ENCODE results near the gene TIMP1. TPM values are rescaled to one million over a fixed set of nuclear protein-coding genes. Genes with fewer than 3 reads are reported as not detected.

The TIMP1 gene
- total RNA-seq, 2 donors from 2014 or later: 56.1 to 302 TPM

DNA sequence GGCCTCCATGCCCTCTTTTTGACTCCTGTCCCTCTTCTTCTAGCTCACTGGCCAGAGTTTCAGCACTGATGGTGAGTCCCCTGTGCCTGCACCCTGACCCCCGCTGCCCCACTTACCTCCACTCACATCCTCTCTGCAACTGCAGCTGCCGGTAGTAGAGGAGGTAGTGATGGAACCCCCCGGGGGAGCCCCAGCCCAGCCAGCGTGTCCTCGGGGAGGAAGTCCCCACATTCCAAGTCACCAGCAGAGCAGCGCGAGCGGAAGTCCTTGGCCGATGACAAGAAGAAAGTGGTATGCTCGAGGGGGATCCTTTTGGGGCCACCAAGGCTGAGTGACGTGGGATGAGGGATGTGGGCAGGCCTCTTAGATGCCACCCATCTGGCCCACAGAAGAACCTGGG, 15.4 kb upstream of the TIMP1 start:
- H3K36me3 Mint-ChIP-seq (ENCODE audit: low read depth): peaks cover 94% of the 10 kb centered on the region
- H3K9me3 Mint-ChIP-seq: no peaks in the 10 kb centered on the region
- no peak overlapping the region for H3K4me3 Mint-ChIP-seq
- no peaks in the 10 kb centered on the region for H3K27me3 Mint-ChIP-seq
- H3K4me1 Mint-ChIP-seq: peaks cover 15% of the 10 kb centered on the region
- ATAC-seq (replicated peaks): no peak
- no peak overlapping the region for H3K27ac Mint-ChIP-seq

DNA sequence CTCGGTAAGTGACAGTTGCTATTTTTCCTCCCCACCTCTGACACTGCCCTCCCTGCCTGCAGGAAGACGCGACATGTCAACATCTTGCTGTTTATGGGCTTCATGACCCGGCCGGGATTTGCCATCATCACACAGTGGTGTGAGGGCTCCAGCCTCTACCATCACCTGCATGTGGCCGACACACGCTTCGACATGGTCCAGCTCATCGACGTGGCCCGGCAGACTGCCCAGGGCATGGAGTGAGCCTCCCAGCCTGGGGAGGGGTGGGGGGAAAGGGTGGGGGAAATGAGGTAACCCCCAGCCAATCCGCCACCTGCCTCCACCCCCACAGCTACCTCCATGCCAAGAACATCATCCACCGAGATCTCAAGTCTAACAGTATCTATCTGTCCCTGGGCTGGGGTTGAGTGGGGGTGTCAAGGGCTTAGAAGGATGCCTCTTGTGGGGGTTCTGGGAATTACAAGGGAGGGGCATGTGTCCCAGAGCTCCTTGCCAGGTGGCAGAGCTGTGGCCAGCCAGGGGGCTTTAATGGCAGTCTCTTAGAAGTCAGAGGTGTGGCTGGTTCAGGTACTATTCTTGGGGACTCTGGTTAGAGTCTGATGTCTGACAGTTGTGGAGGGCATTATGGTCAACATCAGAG, 13.5 kb upstream of the TIMP1 start:
- H3K4me3 Mint-ChIP-seq: no peak overlapping the region
- no peak overlapping the region for H3K27ac Mint-ChIP-seq
- no peaks in the 10 kb centered on the region for H3K9me3 Mint-ChIP-seq
- peaks cover 19% of the 10 kb centered on the region for H3K4me1 Mint-ChIP-seq
- H3K36me3 Mint-ChIP-seq (ENCODE audit: low read depth): peaks cover 91% of the 10 kb centered on the region
- no peak for ATAC-seq (replicated peaks)
- no peaks in the 10 kb centered on the region for H3K27me3 Mint-ChIP-seq

DNA sequence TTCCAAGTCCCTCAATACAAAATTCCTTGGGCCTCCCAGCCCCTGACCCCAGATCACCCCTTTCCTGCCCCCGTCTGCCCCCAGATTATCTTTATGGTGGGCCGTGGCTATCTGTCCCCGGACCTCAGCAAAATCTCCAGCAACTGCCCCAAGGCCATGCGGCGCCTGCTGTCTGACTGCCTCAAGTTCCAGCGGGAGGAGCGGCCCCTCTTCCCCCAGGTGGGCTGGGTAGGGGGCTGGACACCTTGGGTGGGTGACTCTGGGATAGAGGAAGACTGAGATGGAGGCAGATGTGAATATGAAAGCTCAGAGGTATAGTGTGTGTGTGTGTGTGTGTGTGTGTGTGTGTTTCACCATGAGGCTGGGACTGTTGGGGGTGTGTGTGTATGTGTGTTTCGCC, 11.4 kb upstream of the TIMP1 start:
- H3K9me3 Mint-ChIP-seq: no peaks in the 10 kb centered on the region
- H3K27ac Mint-ChIP-seq: no peak overlapping the region
- ATAC-seq (replicated peaks): no peak
- H3K4me1 Mint-ChIP-seq: peaks cover 10% of the 10 kb centered on the region
- H3K36me3 Mint-ChIP-seq (ENCODE audit: low read depth): peaks cover 74% of the 10 kb centered on the region
- no peak overlapping the region for H3K4me3 Mint-ChIP-seq
- no peaks in the 10 kb centered on the region for H3K27me3 Mint-ChIP-seq

DNA sequence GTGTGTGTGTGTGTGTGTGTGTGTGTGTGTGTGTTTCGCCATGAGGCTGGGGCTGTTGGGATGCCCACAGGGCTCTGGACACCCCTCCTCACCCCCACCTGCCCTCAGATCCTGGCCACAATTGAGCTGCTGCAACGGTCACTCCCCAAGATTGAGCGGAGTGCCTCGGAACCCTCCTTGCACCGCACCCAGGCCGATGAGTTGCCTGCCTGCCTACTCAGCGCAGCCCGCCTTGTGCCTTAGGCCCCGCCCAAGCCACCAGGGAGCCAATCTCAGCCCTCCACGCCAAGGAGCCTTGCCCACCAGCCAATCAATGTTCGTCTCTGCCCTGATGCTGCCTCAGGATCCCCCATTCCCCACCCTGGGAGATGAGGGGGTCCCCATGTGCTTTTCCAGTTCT, 11.0 kb upstream of the TIMP1 start:
- no peaks in the 10 kb centered on the region for H3K27me3 Mint-ChIP-seq
- H3K27ac Mint-ChIP-seq: no peak overlapping the region
- H3K4me3 Mint-ChIP-seq: no peak overlapping the region
- ATAC-seq (replicated peaks): no peak
- no peaks in the 10 kb centered on the region for H3K9me3 Mint-ChIP-seq
- peaks cover 70% of the 10 kb centered on the region for H3K36me3 Mint-ChIP-seq (ENCODE audit: low read depth)
- peaks cover 10% of the 10 kb centered on the region for H3K4me1 Mint-ChIP-seq

DNA sequence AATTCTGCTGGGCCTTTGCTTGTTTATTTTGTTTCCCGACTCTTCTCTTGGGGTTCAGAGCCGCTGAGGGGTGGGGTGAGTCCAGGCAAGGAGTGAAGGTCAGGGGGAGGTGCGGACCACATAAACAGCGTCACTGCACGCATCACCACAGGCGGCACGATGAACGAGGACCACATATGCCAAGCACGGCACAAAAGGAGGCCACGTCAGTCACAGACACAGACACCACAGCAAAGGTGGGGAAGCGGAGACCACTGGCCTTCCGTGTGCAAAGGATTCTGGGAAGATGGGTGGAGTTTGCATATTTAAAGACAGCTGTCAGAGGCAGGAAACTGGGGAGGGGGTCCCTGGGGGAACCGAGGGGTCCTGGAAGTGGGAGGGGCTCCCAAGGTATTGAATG, 10.3 kb upstream of the TIMP1 start:
- Mint-ChIP-seq H3K9me3 (no peaks in the 10 kb centered on the region), H3K4me1 (peaks cover 13% of the 10 kb centered on the region), H3K36me3 (ENCODE audit: low read depth) (peaks cover 64% of the 10 kb centered on the region), H3K27me3 (no peaks in the 10 kb centered on the region), H3K4me3 (no peak overlapping the region), H3K27ac (no peak overlapping the region)
- ATAC-seq (replicated peaks): no peak

DNA sequence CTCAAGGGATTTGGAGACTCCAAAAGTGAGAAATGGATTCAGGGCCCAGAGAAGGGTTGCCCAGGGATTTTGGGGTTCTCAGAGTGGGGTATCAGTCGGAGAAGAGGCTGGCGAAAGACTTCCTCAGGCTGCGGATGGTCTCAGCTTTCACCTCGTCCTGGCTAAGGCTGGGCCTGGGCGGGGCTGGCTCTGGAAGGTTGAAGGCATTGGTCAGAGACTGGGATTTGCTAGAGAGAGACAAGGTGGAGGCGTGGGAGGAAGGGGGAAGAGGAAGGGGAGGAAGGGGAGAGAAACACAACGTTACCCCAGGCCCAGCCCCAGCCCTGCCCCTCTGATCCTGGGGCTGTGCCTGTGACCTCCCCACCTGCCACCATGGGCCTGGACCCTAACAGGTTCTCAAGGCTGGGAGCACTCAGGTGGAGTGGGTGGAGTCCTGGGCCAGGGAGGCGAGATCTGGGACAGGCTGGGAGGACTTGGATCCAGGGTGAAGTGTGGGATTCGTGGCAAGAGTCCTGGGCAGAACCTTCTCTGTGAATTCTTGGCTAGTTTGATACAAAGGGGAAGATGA, 9.4 kb upstream of the TIMP1 start:
- ATAC-seq (replicated peaks): no peak
- Mint-ChIP-seq H3K4me3 (no peak overlapping the region), H3K36me3 (ENCODE audit: low read depth) (peaks cover 54% of the 10 kb centered on the region), H3K4me1 (peaks cover 18% of the 10 kb centered on the region), H3K27me3 (no peaks in the 10 kb centered on the region), H3K27ac (peak overlapping the region; percentile 75), H3K9me3 (no peaks in the 10 kb centered on the region)

DNA sequence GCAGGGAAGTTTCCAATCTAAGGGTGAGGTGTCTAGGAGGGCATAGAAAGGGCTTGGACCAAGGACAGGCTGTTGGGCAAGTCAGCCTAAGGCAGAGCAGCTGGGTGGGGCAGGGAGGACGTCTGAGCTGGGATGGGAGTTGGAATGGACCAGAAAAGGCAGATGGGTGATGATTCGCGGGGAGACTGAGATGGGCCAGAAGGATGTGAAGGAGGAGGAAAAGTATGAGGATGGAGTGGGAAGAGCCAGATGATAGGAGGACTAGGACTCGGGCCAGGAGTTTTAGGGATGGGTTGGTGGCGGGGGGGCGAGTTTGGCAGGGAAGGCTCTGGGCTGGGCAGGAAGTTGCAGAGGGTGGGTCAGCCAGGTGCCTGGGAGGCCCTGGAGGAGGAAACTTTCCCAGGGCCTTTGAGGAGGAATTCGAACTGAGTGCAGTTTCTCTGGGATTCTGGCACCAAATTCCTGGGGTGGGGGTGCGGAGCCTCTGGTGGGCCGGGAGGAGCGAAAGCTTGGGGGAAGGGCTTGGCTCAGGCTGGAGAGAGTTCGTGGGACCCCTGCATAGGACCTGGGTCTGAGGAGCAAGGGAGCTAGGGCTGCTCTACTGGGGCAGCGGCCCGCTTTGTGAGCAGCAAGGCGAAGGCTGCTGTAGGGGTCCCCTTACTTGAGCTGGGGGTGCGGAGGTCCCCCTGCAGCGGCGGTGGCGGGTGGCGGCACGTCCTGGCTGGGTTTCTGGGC, 8.7 kb upstream of the TIMP1 start:
- ATAC-seq (replicated peaks): no peak
- no peak overlapping the region for H3K4me3 Mint-ChIP-seq
- H3K4me1 Mint-ChIP-seq: peaks cover 25% of the 10 kb centered on the region
- H3K36me3 Mint-ChIP-seq (ENCODE audit: low read depth): peaks cover 48% of the 10 kb centered on the region
- peak overlapping the region; percentile 75 for H3K27ac Mint-ChIP-seq
- no peaks in the 10 kb centered on the region for H3K9me3 Mint-ChIP-seq
- H3K27me3 Mint-ChIP-seq: no peaks in the 10 kb centered on the region

DNA sequence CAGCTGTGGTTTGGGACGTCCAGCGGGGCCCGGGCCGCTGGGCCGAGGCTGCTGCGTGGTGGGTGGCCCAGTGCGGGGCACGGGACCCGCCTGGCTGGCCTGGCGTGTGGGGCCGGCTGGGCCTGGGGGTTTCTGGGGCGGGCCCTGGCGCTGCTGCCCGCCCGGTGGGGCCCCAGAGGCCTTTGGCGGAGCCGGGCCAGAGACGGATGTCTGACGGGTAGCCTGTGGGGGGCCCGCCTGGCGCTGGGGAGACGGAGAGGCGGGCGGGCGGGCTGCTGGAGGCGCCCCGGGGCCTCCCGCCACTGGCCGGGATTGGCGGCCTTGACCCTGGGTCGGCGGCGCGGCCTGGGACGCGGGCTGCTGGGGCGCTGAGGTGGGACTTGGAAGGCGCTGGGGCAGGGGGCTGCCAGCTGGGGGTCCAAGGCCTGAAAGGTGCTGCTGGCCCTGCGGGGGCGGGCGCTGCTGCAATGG, 8.1 kb upstream of the TIMP1 start:
- H3K9me3 Mint-ChIP-seq: no peaks in the 10 kb centered on the region

DNA sequence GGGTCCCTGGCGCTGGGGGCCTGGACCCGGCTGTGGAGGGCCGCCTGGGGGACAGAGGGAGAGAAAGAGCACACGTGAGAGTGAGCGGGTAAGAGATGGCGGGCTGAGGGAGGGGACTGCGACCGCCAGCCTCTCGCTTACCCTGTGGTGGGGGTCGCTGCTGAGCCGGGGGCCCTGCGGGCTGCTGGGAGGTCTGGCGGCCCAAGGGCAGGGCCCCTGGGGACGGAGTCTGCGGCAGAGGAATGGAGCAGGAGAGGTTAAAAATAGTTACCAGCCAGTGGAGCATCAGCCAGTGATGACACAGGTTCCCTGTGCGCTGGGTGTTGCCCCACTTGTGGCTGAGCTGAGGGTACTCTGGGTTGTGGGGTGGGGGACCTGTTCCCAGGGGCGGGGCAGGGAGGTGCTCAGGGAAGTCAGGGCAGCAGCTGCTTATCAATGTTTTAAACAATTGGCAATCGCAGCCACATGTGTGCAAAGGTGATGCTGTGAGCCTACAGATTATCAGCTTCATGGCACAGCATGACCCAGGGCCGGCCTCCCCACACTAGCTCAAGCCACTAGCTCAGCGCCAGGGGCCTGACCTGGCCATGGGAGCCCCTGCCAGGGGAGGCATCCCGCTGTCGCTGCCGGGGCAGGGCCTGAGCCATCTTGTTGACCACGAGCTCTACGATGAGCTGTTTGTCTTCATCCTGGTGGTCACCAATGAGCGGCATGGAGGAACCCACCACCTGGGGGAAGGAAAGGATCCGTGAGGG, 7.5 kb upstream of the TIMP1 start:
- Mint-ChIP-seq H3K4me3 (no peak overlapping the region), H3K36me3 (ENCODE audit: low read depth) (peaks cover 35% of the 10 kb centered on the region), H3K27ac (no peak overlapping the region), H3K9me3 (no peaks in the 10 kb centered on the region), H3K27me3 (no peaks in the 10 kb centered on the region), H3K4me1 (peaks cover 33% of the 10 kb centered on the region)
- no peak for ATAC-seq (replicated peaks)

More for the DNA sequence above, 8.1 kb upstream of the TIMP1 start:
- H3K36me3 Mint-ChIP-seq (ENCODE audit: low read depth): peaks cover 42% of the 10 kb centered on the region
- H3K4me1 Mint-ChIP-seq: peaks cover 27% of the 10 kb centered on the region
- ATAC-seq (replicated peaks): no peak
- H3K4me3 Mint-ChIP-seq: no peak overlapping the region
- H3K27ac Mint-ChIP-seq: no peak overlapping the region
- no peaks in the 10 kb centered on the region for H3K27me3 Mint-ChIP-seq

DNA sequence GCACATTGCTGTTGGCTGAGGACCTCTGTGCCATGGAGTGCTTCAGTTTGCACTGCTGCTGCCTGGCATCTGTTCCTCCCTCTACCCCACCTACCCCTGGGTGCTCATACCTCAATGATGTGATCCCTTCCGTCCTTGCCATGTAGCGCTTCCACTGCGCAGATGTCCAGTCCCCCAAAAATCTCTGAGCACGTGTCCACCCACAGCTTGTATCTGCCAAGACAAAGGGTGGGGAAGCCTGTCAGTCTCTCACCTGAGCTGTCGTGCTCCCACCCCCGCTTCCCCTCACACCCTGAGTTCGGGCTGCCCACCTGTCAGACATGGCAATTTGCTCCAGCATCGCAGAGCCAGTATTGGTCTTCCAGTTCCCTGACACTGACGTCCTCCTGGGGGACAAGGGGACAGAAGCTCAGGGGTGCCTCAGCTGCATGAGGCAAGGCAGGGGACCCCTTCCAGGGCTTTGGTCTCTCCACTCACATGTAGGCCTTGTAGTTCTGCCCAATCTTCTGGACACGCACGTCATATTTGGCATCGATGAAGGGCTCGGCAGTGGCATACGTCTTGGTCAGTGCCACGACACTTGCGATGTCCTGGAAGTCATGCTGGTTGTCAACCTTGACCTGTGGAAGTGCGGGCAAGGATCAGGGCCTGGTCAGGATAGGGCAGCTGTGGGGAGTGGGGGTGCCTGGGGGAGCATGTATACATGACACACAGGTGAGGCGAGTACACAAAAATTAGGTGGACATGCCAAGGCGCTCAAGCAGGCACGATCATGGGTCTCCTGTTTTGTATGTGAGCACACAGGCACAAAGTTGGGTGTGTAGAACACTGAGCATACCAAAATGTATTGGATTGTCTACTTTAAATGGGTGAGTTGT, 6.0 kb upstream of the TIMP1 start:
- Mint-ChIP-seq H3K36me3 (ENCODE audit: low read depth) (peaks cover 20% of the 10 kb centered on the region), H3K27me3 (no peaks in the 10 kb centered on the region), H3K27ac (no peak overlapping the region), H3K4me1 (peaks cover 33% of the 10 kb centered on the region), H3K9me3 (no peaks in the 10 kb centered on the region), H3K4me3 (peak overlapping the region; percentile 30)
- ATAC-seq (replicated peaks): no peak

DNA sequence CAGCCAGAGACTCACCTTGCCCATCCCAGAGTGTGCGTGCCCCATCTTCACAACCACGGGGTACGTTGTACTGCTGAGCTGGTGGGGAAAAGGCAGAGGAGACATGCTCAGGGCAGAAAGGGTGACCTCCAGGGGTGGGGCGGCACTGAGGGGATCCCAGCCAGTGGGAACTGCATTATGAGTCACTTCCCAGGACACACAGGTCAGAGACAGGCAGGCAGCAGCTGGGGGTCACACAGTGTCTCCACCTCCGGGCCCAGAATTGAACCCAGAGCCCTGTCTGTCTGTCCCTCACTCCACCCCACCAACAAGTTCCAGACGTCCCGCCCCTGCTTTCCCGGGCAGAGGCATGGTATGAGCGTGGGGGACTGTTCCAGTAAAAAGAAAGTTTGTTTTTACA, 4.8 kb upstream of the TIMP1 start:
- Mint-ChIP-seq H3K9me3 (no peaks in the 10 kb centered on the region), H3K36me3 (ENCODE audit: low read depth) (peaks cover 12% of the 10 kb centered on the region), H3K4me1 (peaks cover 35% of the 10 kb centered on the region), H3K27ac (no peak overlapping the region), H3K4me3 (peak overlapping the region; percentile 30), H3K27me3 (no peaks in the 10 kb centered on the region)
- no peak for ATAC-seq (replicated peaks)

DNA sequence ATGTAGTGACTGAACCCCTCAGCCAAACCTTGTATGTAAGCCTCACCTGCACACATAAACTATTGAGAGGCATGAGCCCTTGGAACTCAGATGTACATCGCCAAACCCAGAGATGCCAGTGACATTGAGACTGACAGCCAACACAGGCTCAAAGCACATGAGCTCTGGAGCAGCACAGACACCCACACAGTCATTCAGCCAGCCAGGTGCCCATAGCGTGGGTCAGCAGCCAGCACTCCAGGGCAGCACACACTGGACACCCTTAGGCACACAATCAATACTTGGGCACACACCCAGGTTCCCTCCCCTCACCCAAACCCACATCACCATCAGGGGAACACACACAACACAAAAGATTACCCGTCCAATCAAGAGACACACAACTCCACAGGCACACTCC, 4.3 kb upstream of the TIMP1 start:
- no peaks in the 10 kb centered on the region for H3K27me3 Mint-ChIP-seq
- peaks cover 16% of the 10 kb centered on the region for H3K36me3 Mint-ChIP-seq (ENCODE audit: low read depth)
- no peak for ATAC-seq (replicated peaks)
- H3K4me3 Mint-ChIP-seq: peak overlapping the region; percentile 61
- H3K27ac Mint-ChIP-seq: no peak overlapping the region
- peaks cover 35% of the 10 kb centered on the region for H3K4me1 Mint-ChIP-seq
- no peaks in the 10 kb centered on the region for H3K9me3 Mint-ChIP-seq

DNA sequence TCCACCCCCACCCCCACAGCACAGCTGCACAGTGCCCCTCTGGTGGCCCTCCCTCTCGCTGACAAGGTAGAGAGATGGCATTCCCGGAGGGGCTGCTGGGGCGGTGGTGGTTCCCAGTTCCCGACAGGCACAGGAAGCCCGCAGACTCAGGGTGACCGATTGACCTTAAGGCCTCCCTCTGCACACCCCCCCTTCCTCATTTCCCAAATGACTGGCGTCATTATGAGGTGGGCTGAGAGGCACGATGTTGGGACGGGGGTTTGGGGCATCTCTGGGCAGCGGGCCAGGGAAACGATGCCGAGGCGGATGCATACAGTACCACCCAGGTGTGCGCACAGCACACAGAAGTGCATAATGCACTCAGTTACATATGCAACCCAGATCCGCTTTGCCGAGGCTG, 3.5 kb upstream of the TIMP1 start:
- H3K4me3 Mint-ChIP-seq: peak overlapping the region; percentile 61
- no peaks in the 10 kb centered on the region for H3K9me3 Mint-ChIP-seq
- peaks cover 16% of the 10 kb centered on the region for H3K36me3 Mint-ChIP-seq (ENCODE audit: low read depth)
- H3K27ac Mint-ChIP-seq: no peak overlapping the region
- ATAC-seq (replicated peaks): no peak
- H3K27me3 Mint-ChIP-seq: no peaks in the 10 kb centered on the region
- peaks cover 35% of the 10 kb centered on the region for H3K4me1 Mint-ChIP-seq

DNA sequence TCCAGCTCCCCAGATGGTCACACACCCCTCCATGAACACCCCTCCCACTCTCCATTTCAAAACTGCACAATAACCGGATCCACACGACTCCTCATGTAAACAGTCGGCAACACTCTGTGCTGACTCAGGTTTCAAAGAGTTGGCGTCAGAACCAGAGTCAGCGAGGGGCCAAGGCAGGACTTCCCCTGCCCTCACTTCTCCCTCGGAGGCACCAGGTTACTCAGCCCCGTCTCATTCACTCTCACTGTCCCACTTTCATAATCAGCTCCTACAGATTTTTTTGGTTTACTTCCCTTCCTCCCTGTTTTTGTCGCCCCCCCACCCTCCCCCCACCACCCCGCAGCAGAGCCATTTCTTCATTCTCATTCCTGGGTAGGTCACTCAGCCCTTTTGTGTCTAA, 2.7 kb upstream of the TIMP1 start:
- peak; percentile 83 for ATAC-seq (replicated peaks)
- H3K27ac Mint-ChIP-seq: peak overlapping the region; percentile 36
- H3K4me3 Mint-ChIP-seq: peak overlapping the region; percentile 61
- H3K27me3 Mint-ChIP-seq: no peaks in the 10 kb centered on the region
- peaks cover 25% of the 10 kb centered on the region for H3K36me3 Mint-ChIP-seq (ENCODE audit: low read depth)
- H3K4me1 Mint-ChIP-seq: peaks cover 39% of the 10 kb centered on the region
- H3K9me3 Mint-ChIP-seq: no peaks in the 10 kb centered on the region

All from activated T-helper 17 cell treated with anti-CD3 and anti-CD28 coated beads, Interleukin-2, amount 50 U/mL, for 72 hours (primary cell).